H9 (cell line): ENCODE data around the gene KL. TPM values are rescaled to one million over a fixed set of nuclear protein-coding genes. Genes with fewer than 3 reads are reported as not detected.

Source experiments
- DNase-seq: peaks from one replicate; pipeline ENCODE4 v3.0.0-alpha.2; 2017
- H2AFZ ChIP-seq: one replicate; pipeline ENCODE4 v1.6.1; 2013; ENCODE audit warnings: mild to moderate bottlenecking, low read length, control low read depth, moderate library complexity
- H2AK5ac ChIP-seq: 2 replicates; pipeline ENCODE4 v1.6.1; 2013; ENCODE audit warnings: low read length, control low read depth, mixed read lengths; ENCODE audit not compliant: insufficient read length
- H2BK120ac ChIP-seq: one replicate; pipeline ENCODE4 v1.6.1; 2013; ENCODE audit warnings: low read depth, mild to moderate bottlenecking, low read length, control low read depth, inconsistent platforms; ENCODE audit not compliant: poor library complexity, severe bottlenecking
- H2BK12ac ChIP-seq: 2 replicates; pipeline ENCODE4 v1.6.1; 2013; ENCODE audit warnings: low read length, control low read depth, mixed read lengths, low read depth; ENCODE audit not compliant: insufficient read length
- H2BK15ac ChIP-seq: 2 replicates; pipeline ENCODE4 v1.6.1; 2013; ENCODE audit warnings: low read depth, low read length, control low read depth
- H2BK20ac ChIP-seq: one replicate; pipeline ENCODE4 v1.6.1; 2013; ENCODE audit warnings: low read depth, mild to moderate bottlenecking, low read length, control low read depth, inconsistent platforms; ENCODE audit not compliant: poor library complexity, severe bottlenecking
- H2BK5ac ChIP-seq: 2 replicates; pipeline ENCODE4 v1.6.1; 2013; ENCODE audit warnings: low read length, control low read depth, mixed read lengths; ENCODE audit not compliant: insufficient read length
- H3K14ac ChIP-seq: 2 replicates; pipeline ENCODE4 v1.6.1; 2013; ENCODE audit warnings: low read length, control low read depth; ENCODE audit not compliant: insufficient read depth
- H3K18ac ChIP-seq: 2 replicates; pipeline ENCODE4 v1.6.1; 2013; ENCODE audit warnings: low read depth, mild to moderate bottlenecking, mixed read lengths, low read length, control low read depth; ENCODE audit not compliant: insufficient read length
- H3K23ac ChIP-seq: 2 replicates; pipeline ENCODE4 v1.6.1; 2013; ENCODE audit warnings: low read length, control low read depth, mixed read lengths, low read depth; ENCODE audit not compliant: insufficient read length
- H3K23me2 ChIP-seq: 2 replicates; pipeline ENCODE4 v1.6.1; 2013; ENCODE audit warnings: low read depth, mild to moderate bottlenecking, mixed read lengths, low read length, control low read depth; ENCODE audit not compliant: insufficient read length, poor library complexity, severe bottlenecking
- H3K27ac ChIP-seq: 2 replicates; pipeline ENCODE4 v1.5.1; 2013; ENCODE audit warnings: low read length, control low read depth, mixed read lengths, low read depth; ENCODE audit not compliant: insufficient read length
- H3K27me3 ChIP-seq: 2 replicates; pipeline ENCODE4 v1.6.1; 2013; ENCODE audit warnings: low read length, control low read depth, inconsistent platforms; ENCODE audit not compliant: insufficient read depth
- H3K4ac ChIP-seq: 2 replicates; pipeline ENCODE4 v1.6.1; 2013; ENCODE audit warnings: low read depth, mild to moderate bottlenecking, control low read depth, inconsistent platforms, low read length, moderate library complexity
- H3K4me1 ChIP-seq: 2 replicates; pipeline ENCODE4 v1.6.1; 2013; ENCODE audit warnings: low read length, control low read depth, inconsistent platforms; ENCODE audit not compliant: insufficient read depth
- H3K4me2 ChIP-seq: 2 replicates; pipeline ENCODE4 v1.6.1; 2013; ENCODE audit warnings: low read length, control low read depth, mixed read lengths; ENCODE audit not compliant: insufficient read length, insufficient read depth
- H3K56ac ChIP-seq: 2 replicates; pipeline ENCODE4 v1.6.1; 2013; ENCODE audit warnings: low read depth, mild to moderate bottlenecking, mixed read lengths, low read length, control low read depth; ENCODE audit not compliant: insufficient read length
- H3K79me1 ChIP-seq: 2 replicates; pipeline ENCODE4 v1.6.1; 2013; ENCODE audit warnings: low read depth, mild to moderate bottlenecking, moderate library complexity, low read length, control low read depth, inconsistent platforms; ENCODE audit not compliant: insufficient read depth, poor library complexity, severe bottlenecking
- H3K79me2 ChIP-seq: 2 replicates; pipeline ENCODE4 v1.6.1; 2013; ENCODE audit warnings: low read length, control low read depth, inconsistent platforms; ENCODE audit not compliant: insufficient read depth
- H3K9ac ChIP-seq: 2 replicates; pipeline ENCODE4 v1.6.1; 2013; ENCODE audit warnings: low read length, control low read depth, mixed read lengths; ENCODE audit not compliant: insufficient read length; ENCODE audit errors: extremely low read depth
- H3K9me3 ChIP-seq: one replicate; pipeline ENCODE4 v1.6.1; 2013; ENCODE audit warnings: low read depth, low read length, inconsistent platforms; ENCODE audit not compliant: control insufficient read depth
- H3T11ph ChIP-seq: one replicate; pipeline ENCODE4 v1.6.1; 2013; ENCODE audit warnings: mild to moderate bottlenecking, low read length, control low read depth, inconsistent platforms
- H4K20me1 ChIP-seq: one replicate; pipeline ENCODE4 v1.6.1; 2013; ENCODE audit not compliant: control insufficient read depth, insufficient read length, insufficient read depth
- H4K5ac ChIP-seq: 2 replicates; pipeline ENCODE4 v1.6.1; 2013; ENCODE audit warnings: low read depth, mild to moderate bottlenecking, mixed read lengths, low read length, control low read depth; ENCODE audit not compliant: insufficient read length
- H4K8ac ChIP-seq: replicated peaks from 2 replicates; pipeline ENCODE4 v1.6.1; 2013; ENCODE audit warnings: low read length, control low read depth, mixed read lengths, low read depth; ENCODE audit not compliant: insufficient read length
- H4K91ac ChIP-seq: 2 replicates; pipeline ENCODE4 v1.6.1; 2013; ENCODE audit warnings: low read depth, mild to moderate bottlenecking, moderate library complexity, mixed read lengths, low read length, control low read depth; ENCODE audit not compliant: insufficient read length
- H3K27ac Mint-ChIP-seq, 3 experiments: 2 replicates in 2 of 3; 3 replicates in 1 of 3; pipeline ENCODE4 v1.8.0; 2020 to 2021; ENCODE audit warnings: mixed read lengths in 3 of 3, mild to moderate bottlenecking in 1 of 3, moderate library complexity in 1 of 3
- H3K27me3 Mint-ChIP-seq: 2 replicates; pipeline ENCODE4 v1.8.0; 2021; ENCODE audit warnings: low read depth, mild to moderate bottlenecking, moderate library complexity, mixed read lengths
- H3K36me3 Mint-ChIP-seq, 3 experiments: 2 replicates in 2 of 3; 3 replicates in 1 of 3; pipeline ENCODE4 v1.8.0; 2020 to 2021; ENCODE audit warnings: low read depth in 3 of 3, mixed read lengths in 3 of 3; ENCODE audit not compliant: insufficient read depth in 1 of 3
- H3K4me1 Mint-ChIP-seq, 2 experiments: 2 replicates each; pipeline ENCODE4 v1.8.0; 2020; ENCODE audit warnings: mixed read lengths in 2 of 2
- H3K4me3 Mint-ChIP-seq, 2 experiments: 2 replicates in 1 of 2; 3 replicates in 1 of 2; pipeline ENCODE4 v1.8.0; 2020 to 2021; ENCODE audit warnings: mild to moderate bottlenecking in 2 of 2, mixed read lengths in 2 of 2, moderate library complexity in 1 of 2
- H3K9me3 Mint-ChIP-seq, 2 experiments: 2 replicates in 1 of 2; 3 replicates in 1 of 2; pipeline ENCODE4 v1.8.0; 2020; ENCODE audit warnings: mild to moderate bottlenecking in 2 of 2, mixed read lengths in 2 of 2, moderate library complexity in 1 of 2
- WGBS: extraction: QIAGEN DNeasy Blood & Tissue Kit; methylation state at CpG from one replicate; pipeline ENCODE4 v1.1.7; 2013; ENCODE audit warnings: missing lambda C conversion rate, low lambda C conversion rate, mixed read lengths; ENCODE audit not compliant: insufficient read length; ENCODE audit errors: extremely low coverage; 5-methylcytosine and 5-hydroxymethylcytosine counted together
- total RNA-seq: library from RNA; stranded (reverse); gene quantifications from 2 replicates; pipeline ENCODE4 v1.2.1, GENCODE V29; 2021
- TF ChIP-seq, protein P1 (sequence below): fragments of 200-600 bp; sonication (generic); conservative IDR thresholded peaks from 3 replicates; pipeline ENCODE4 v1.8.0; 2021; ENCODE audit warnings: antibody characterized with exemption, mild to moderate bottlenecking

Gene KL
- total RNA-seq, 1 experiment from 2014 or later = not detected

DNA sequence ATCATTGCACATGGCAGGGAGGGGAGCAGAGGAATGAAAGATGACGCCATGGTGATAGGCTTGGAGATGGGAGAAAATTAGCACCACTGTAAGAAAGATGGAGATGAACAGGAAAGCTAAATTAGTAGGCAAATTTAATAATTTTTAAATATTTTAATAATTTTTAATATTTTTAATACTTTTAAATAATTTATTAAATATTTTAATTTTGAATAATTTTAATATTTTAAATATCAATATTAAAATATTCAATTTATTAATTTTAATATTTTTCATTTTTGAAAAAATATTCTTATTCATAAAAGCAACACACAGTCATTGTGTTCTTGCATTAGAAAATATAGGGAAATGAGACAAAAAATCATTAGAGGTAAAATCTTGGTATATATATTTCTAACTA is 15.9 kb upstream of the KL start:
- no peaks in the 10 kb centered on the region for H3K23me2 ChIP-seq
- no peak overlapping the region for H3K18ac ChIP-seq
- no peak overlapping the region for H3K56ac ChIP-seq
- H2BK15ac ChIP-seq = no peak overlapping the region
- no peaks in the 10 kb centered on the region for H3K79me1 ChIP-seq
- no peak overlapping the region for H3K4me2 ChIP-seq
- no peaks in the 10 kb centered on the region for H3K79me2 ChIP-seq
- H4K8ac ChIP-seq = no peak overlapping the region
- H3K4me1 ChIP-seq = no peaks in the 10 kb centered on the region
- H3K4ac ChIP-seq = no peak overlapping the region
- no peak overlapping the region for H2BK5ac ChIP-seq
- H3K23ac ChIP-seq = no peak overlapping the region
- H3K14ac ChIP-seq = no peak overlapping the region
- WGBS = no CpG with 5 or more reads among the region's 1 CpG
- H3K27ac ChIP-seq = no peak overlapping the region
- no peak overlapping the region for H4K5ac ChIP-seq
- H4K20me1 ChIP-seq = no peaks in the 10 kb centered on the region
- H2BK20ac ChIP-seq = no peak overlapping the region
- no peaks in the 10 kb centered on the region for H3K27me3 ChIP-seq
- no peak overlapping the region for H3T11ph ChIP-seq
- H4K91ac ChIP-seq = no peak overlapping the region
- TF ChIP-seq, protein P1, sequence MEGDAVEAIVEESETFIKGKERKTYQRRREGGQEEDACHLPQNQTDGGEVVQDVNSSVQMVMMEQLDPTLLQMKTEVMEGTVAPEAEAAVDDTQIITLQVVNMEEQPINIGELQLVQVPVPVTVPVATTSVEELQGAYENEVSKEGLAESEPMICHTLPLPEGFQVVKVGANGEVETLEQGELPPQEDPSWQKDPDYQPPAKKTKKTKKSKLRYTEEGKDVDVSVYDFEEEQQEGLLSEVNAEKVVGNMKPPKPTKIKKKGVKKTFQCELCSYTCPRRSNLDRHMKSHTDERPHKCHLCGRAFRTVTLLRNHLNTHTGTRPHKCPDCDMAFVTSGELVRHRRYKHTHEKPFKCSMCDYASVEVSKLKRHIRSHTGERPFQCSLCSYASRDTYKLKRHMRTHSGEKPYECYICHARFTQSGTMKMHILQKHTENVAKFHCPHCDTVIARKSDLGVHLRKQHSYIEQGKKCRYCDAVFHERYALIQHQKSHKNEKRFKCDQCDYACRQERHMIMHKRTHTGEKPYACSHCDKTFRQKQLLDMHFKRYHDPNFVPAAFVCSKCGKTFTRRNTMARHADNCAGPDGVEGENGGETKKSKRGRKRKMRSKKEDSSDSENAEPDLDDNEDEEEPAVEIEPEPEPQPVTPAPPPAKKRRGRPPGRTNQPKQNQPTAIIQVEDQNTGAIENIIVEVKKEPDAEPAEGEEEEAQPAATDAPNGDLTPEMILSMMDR = no peak
- no peak overlapping the region for H2BK120ac ChIP-seq
- no peak overlapping the region for H3K27ac Mint-ChIP-seq
- no peaks in the 10 kb centered on the region for H3K9me3 ChIP-seq
- DNase-seq = no peak
- peaks cover 4% of the 10 kb centered on the region in 2 experiments for H3K4me1 Mint-ChIP-seq
- H3K4me3 Mint-ChIP-seq = no peak overlapping the region
- no peak overlapping the region for H2AK5ac ChIP-seq
- H2BK12ac ChIP-seq = no peak overlapping the region
- no peak overlapping the region for H3K9ac ChIP-seq
- no peaks in the 10 kb centered on the region for H3K36me3 Mint-ChIP-seq
- no peaks in the 10 kb centered on the region for H3K9me3 Mint-ChIP-seq
- no peaks in the 10 kb centered on the region for H3K27me3 Mint-ChIP-seq
- H2AFZ ChIP-seq = no peak overlapping the region
